Measurements from ENCODE around the gene ATP13A1.

GRCh38 chr19:19710506-19710905 is 47.0 kb upstream of the ATP13A1 start:
- TF ChIP-seq CTCF (IDR thresholded peaks at IDR 0.05; ENCODE audit: low read depth, low read length) (no peak), EZH2phosphoT487 (IDR thresholded peaks at IDR 0.05; ENCODE audit: low read depth) (no peak)
